GM23338 (cell line): ENCODE results near the gene ACSF2. TPM values are rescaled to one million over a fixed set of nuclear protein-coding genes. Genes with fewer than 3 reads are reported as not detected.

ENCODE experiments used
- ATAC-seq: fragments of 200-7000 bp; cut with Tn5 transposase; 3 replicates; pipeline ENCODE4 v1.9.1; 2020
- DNase-seq: peaks from one replicate; pipeline ENCODE4 v3.0.0-alpha.2; 2015; ENCODE audit warnings: low spot score
- H2AFZ ChIP-seq: fragments of 200-600 bp; sonication (generic); 2 replicates; pipeline ENCODE4 v1.8.0; 2016; ENCODE audit warnings: antibody characterized with exemption, mild to moderate bottlenecking, moderate library complexity
- H3F3A ChIP-seq: fragments of 200-600 bp; sonication (generic); replicated peaks from 2 replicates; pipeline ENCODE4 v1.8.0; 2017; ENCODE audit warnings: antibody characterized with exemption, mixed run types, low read depth
- H3K27ac ChIP-seq: fragments of 200-600 bp; sonication (generic); 2 replicates; pipeline ENCODE4 v1.6.1; 2016; ENCODE audit warnings: low read depth
- H3K27me3 ChIP-seq: fragments of 200-600 bp; sonication (generic); 2 replicates; pipeline ENCODE4 v1.8.0; 2016; ENCODE audit warnings: mild to moderate bottlenecking, mixed run types, moderate library complexity; ENCODE audit not compliant: insufficient read depth
- H3K36me3 ChIP-seq: fragments of 200-600 bp; sonication (generic); 2 replicates; pipeline ENCODE4 v1.8.0; 2016; ENCODE audit warnings: mild to moderate bottlenecking; ENCODE audit not compliant: insufficient read depth
- H3K4me1 ChIP-seq: fragments of 200-600 bp; sonication (generic); 2 replicates; pipeline ENCODE4 v1.8.0; 2016; ENCODE audit warnings: mild to moderate bottlenecking, moderate library complexity; ENCODE audit not compliant: insufficient read depth
- H3K4me2 ChIP-seq: fragments of 200-600 bp; sonication (generic); 2 replicates; pipeline ENCODE4 v1.7.1; 2017; ENCODE audit warnings: mixed run types
- H3K4me3 ChIP-seq: fragments of 200-600 bp; sonication (generic); 2 replicates; pipeline ENCODE4 v1.6.1; 2016; ENCODE audit warnings: mixed run types
- H3K79me2 ChIP-seq: fragments of 200-600 bp; sonication (generic); replicated peaks from 2 replicates; pipeline ENCODE4 v1.8.0; 2017; ENCODE audit warnings: mild to moderate bottlenecking; ENCODE audit not compliant: insufficient read depth
- H3K9me2 ChIP-seq: fragments of 200-600 bp; sonication (generic); 2 replicates; pipeline ENCODE4 v1.8.0; 2017; ENCODE audit not compliant: insufficient read depth
- H4K20me1 ChIP-seq: fragments of 200-600 bp; sonication (generic); replicated peaks from 2 replicates; pipeline ENCODE4 v1.8.0; 2017; ENCODE audit warnings: mild to moderate bottlenecking; ENCODE audit not compliant: insufficient read depth
- H3K27ac Mint-ChIP-seq: 2 replicates; pipeline ENCODE4 v1.8.0; 2020; ENCODE audit warnings: inconsistent platforms, mild to moderate bottlenecking, moderate library complexity, mixed read lengths
- H3K27me3 Mint-ChIP-seq: 3 replicates; pipeline ENCODE4 v1.8.0; 2022; ENCODE audit warnings: low read depth, mild to moderate bottlenecking, moderate library complexity, mixed read lengths, inconsistent platforms; ENCODE audit not compliant: insufficient read depth, poor library complexity
- H3K36me3 Mint-ChIP-seq: 3 replicates; pipeline ENCODE4 v1.8.0; 2021; ENCODE audit warnings: low read depth, mild to moderate bottlenecking, inconsistent platforms, moderate library complexity, mixed read lengths
- H3K4me1 Mint-ChIP-seq: 3 replicates; pipeline ENCODE4 v1.8.0; 2020; ENCODE audit warnings: mild to moderate bottlenecking, inconsistent platforms, mixed read lengths
- H3K4me3 Mint-ChIP-seq: 3 replicates; pipeline ENCODE4 v1.8.0; 2021; ENCODE audit warnings: moderate library complexity, mild to moderate bottlenecking, inconsistent platforms, mixed read lengths
- H3K9me3 Mint-ChIP-seq: 3 replicates; pipeline ENCODE4 v1.8.0; 2020; ENCODE audit warnings: moderate library complexity, mild to moderate bottlenecking, inconsistent platforms, mixed read lengths
- EZH2 ChIP-seq: fragments of 200-600 bp; sonication (generic); IDR thresholded peaks from one replicate; pipeline ENCODE4 v1.8.0; 2017; ENCODE audit warnings: antibody characterized with exemption, mild to moderate bottlenecking, low read depth; ENCODE audit not compliant: unreplicated experiment
- EZH2phosphoT487 ChIP-seq: fragments of 200-600 bp; sonication (generic); IDR thresholded peaks from one replicate; pipeline ENCODE4 v1.8.1; 2018; ENCODE audit warnings: antibody characterized with exemption; ENCODE audit not compliant: unreplicated experiment
- JUNB ChIP-seq: IDR thresholded peaks from one replicate; pipeline ENCODE4 v1.6.1; 2016; ENCODE audit warnings: antibody characterized with exemption; ENCODE audit not compliant: unreplicated experiment
- POLR2AphosphoS5 ChIP-seq: IDR thresholded peaks from 2 replicates; pipeline ENCODE4 v1.6.1; 2016; ENCODE audit warnings: antibody characterized with exemption, low read depth
- STAT1 ChIP-seq: IDR thresholded peaks from one replicate; pipeline ENCODE4 v1.6.1; 2016; ENCODE audit warnings: antibody characterized with exemption; ENCODE audit not compliant: unreplicated experiment
- ZNF114 ChIP-seq: fragments of 250-450 bp; sonication (Bioruptor Pico); IDR thresholded peaks from 2 replicates; pipeline ENCODE4 v1.5.0; 2020; ENCODE audit warnings: mild to moderate bottlenecking, moderate library complexity
- polyA plus RNA-seq: library from polyadenylated mRNA; unstranded; fragments of >200 nt; fragmentation: Nextera tagmentation; extraction: Ambion mirVana; gene quantifications from 2 replicates; pipeline ENCODE4 v1.2.1, GENCODE V29; 2016
- total RNA-seq: library from RNA; depleted of rRNA; stranded (reverse); fragments of >200 nt; shearing (Covaris generic); gene quantifications from 2 replicates; pipeline ENCODE4 v1.2.3, GENCODE V29; 2014
- TF ChIP-seq, protein P1 (sequence below), 2 experiments: fragments of 200-600 bp in 1 of 2; sonication (generic) in 1 of 2; conservative IDR thresholded peaks; 2 replicates each; pipeline versions ENCODE4 v1.5.1 to v1.6.1; 2016 to 2017; ENCODE audit warnings: antibody characterized with exemption in 2 of 2, low read depth in 2 of 2, mild to moderate bottlenecking in 2 of 2, moderate library complexity in 1 of 2
- TF ChIP-seq, protein P2 (sequence below): fragments of 250-450 bp; sonication (Bioruptor Pico); IDR thresholded peaks from 2 replicates; pipeline ENCODE4 v1.5.0; 2020; ENCODE audit warnings: mild to moderate bottlenecking, moderate library complexity
- TF ChIP-seq, protein P3 (sequence below): IDR thresholded peaks from one replicate; pipeline ENCODE4 v1.6.1; 2018; ENCODE audit warnings: antibody characterized with exemption; ENCODE audit not compliant: unreplicated experiment
- TF ChIP-seq, protein P4 (sequence below): IDR thresholded peaks from 2 replicates; pipeline ENCODE4 v1.6.1; 2016; ENCODE audit warnings: antibody characterized with exemption

The ACSF2 gene
- total and polyA plus RNA-seq, 2 experiments from 2014 or later, result 6.9 to 12.4 TPM

DNA sequence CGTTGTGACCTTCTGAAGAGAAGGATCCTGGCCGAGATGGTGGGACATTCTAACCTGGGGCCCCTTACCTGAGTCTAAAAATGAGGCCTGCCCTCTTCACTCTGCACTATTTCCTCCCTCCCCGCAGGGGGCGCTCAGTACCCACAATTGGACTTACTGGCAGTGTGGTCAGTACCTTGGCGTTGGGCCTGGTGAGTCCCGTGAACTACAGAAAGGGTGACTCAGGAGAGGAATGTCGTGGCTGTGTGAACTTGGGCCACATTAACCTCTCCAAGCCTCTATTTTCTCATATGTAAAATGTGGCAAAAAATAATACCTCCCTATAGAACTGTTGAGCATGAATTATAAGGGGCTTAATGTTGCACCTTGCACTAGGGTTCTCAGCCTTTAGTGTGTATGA lies 56.5 kb downstream of the ACSF2 start:
- H3K36me3 ChIP-seq, result no peaks in the 10 kb centered on the region
- H3K27ac ChIP-seq, result no peak overlapping the region
- no peaks in the 10 kb centered on the region for H3K9me3 Mint-ChIP-seq
- H2AFZ ChIP-seq, result no peak overlapping the region
- H3K4me1 Mint-ChIP-seq, result peaks cover 12% of the 10 kb centered on the region
- H3K4me3 Mint-ChIP-seq, result no peak overlapping the region
- peaks cover 13% of the 10 kb centered on the region for H3K27me3 Mint-ChIP-seq
- no peak overlapping the region for H3K4me3 ChIP-seq
- H3K27ac Mint-ChIP-seq, result peak overlapping the region; percentile 92
- H3K9me2 ChIP-seq, result no peaks in the 10 kb centered on the region
- H3K27me3 ChIP-seq, result no peaks in the 10 kb centered on the region
- TF ChIP-seq, protein P1, sequence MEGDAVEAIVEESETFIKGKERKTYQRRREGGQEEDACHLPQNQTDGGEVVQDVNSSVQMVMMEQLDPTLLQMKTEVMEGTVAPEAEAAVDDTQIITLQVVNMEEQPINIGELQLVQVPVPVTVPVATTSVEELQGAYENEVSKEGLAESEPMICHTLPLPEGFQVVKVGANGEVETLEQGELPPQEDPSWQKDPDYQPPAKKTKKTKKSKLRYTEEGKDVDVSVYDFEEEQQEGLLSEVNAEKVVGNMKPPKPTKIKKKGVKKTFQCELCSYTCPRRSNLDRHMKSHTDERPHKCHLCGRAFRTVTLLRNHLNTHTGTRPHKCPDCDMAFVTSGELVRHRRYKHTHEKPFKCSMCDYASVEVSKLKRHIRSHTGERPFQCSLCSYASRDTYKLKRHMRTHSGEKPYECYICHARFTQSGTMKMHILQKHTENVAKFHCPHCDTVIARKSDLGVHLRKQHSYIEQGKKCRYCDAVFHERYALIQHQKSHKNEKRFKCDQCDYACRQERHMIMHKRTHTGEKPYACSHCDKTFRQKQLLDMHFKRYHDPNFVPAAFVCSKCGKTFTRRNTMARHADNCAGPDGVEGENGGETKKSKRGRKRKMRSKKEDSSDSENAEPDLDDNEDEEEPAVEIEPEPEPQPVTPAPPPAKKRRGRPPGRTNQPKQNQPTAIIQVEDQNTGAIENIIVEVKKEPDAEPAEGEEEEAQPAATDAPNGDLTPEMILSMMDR (conservative IDR thresholded peaks at IDR 0.05; ENCODE audit: low read depth in 2 of 2), result peak; percentile 91 to 97
- no peak for TF ChIP-seq JUNB
- ATAC-seq (peak; percentile 55), DNase-seq (peak; percentile 92)
- no peak overlapping the region for H3K4me2 ChIP-seq
- H3F3A ChIP-seq, result 0 out of 2 replicates have a peak, but pooled peaks cover 13% of the 10 kb centered on the region
- H4K20me1 ChIP-seq, result no peaks in the 10 kb centered on the region
- no peaks in the 10 kb centered on the region for H3K79me2 ChIP-seq
- peaks cover 6% of the 10 kb centered on the region; the same call in 1 of the 2 replicates for H3K4me1 ChIP-seq
- H3K36me3 Mint-ChIP-seq, result peaks cover 34% of the 10 kb centered on the region

DNA sequence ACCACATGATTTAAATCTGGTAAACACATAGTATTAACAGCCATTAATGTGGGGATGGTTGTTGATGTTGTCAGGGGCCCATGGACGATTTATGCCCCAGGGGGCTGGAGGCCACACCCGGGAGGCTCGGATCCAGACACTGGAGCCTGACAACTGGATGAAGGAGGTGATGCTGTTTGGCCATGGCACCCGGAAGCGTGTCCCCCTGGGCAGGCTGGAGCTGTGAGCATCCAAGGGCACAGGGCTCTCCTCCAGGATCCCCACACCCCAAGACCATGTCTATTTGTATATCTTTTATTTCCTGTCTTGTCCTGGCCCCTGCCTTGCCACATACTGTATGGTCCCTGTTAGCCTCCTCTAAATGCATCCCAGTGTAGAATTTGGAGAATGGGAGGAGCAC lies 57.2 kb downstream of the ACSF2 start:
- Histone ChIP-seq H3K36me3 (no peaks in the 10 kb centered on the region), H3K4me3 (no peak overlapping the region), H3F3A (0 out of 2 replicates have a peak, but pooled peaks cover 5% of the 10 kb centered on the region), H3K27ac (no peak overlapping the region), H3K79me2 (no peaks in the 10 kb centered on the region), H3K27me3 (no peaks in the 10 kb centered on the region), H3K4me2 (no peak overlapping the region), H2AFZ (no peak overlapping the region), H3K4me1 (peaks cover 6% of the 10 kb centered on the region; the same call in 1 of the 2 replicates), H3K9me2 (no peaks in the 10 kb centered on the region), H4K20me1 (no peaks in the 10 kb centered on the region)
- Mint-ChIP-seq H3K4me1 (peaks cover 8% of the 10 kb centered on the region; the same call in 2 of the 3 replicates), H3K27me3 (peaks cover 12% of the 10 kb centered on the region), H3K27ac (no peak overlapping the region), H3K4me3 (no peak overlapping the region), H3K36me3 (peaks cover 34% of the 10 kb centered on the region), H3K9me3 (no peaks in the 10 kb centered on the region)
- DNase-seq (no peak), ATAC-seq (no peak)
- TF ChIP-seq ZNF114 (CRISPR knock-in tag), result no peak
- no peak for TF ChIP-seq POLR2AphosphoS5
- TF ChIP-seq, protein P2, sequence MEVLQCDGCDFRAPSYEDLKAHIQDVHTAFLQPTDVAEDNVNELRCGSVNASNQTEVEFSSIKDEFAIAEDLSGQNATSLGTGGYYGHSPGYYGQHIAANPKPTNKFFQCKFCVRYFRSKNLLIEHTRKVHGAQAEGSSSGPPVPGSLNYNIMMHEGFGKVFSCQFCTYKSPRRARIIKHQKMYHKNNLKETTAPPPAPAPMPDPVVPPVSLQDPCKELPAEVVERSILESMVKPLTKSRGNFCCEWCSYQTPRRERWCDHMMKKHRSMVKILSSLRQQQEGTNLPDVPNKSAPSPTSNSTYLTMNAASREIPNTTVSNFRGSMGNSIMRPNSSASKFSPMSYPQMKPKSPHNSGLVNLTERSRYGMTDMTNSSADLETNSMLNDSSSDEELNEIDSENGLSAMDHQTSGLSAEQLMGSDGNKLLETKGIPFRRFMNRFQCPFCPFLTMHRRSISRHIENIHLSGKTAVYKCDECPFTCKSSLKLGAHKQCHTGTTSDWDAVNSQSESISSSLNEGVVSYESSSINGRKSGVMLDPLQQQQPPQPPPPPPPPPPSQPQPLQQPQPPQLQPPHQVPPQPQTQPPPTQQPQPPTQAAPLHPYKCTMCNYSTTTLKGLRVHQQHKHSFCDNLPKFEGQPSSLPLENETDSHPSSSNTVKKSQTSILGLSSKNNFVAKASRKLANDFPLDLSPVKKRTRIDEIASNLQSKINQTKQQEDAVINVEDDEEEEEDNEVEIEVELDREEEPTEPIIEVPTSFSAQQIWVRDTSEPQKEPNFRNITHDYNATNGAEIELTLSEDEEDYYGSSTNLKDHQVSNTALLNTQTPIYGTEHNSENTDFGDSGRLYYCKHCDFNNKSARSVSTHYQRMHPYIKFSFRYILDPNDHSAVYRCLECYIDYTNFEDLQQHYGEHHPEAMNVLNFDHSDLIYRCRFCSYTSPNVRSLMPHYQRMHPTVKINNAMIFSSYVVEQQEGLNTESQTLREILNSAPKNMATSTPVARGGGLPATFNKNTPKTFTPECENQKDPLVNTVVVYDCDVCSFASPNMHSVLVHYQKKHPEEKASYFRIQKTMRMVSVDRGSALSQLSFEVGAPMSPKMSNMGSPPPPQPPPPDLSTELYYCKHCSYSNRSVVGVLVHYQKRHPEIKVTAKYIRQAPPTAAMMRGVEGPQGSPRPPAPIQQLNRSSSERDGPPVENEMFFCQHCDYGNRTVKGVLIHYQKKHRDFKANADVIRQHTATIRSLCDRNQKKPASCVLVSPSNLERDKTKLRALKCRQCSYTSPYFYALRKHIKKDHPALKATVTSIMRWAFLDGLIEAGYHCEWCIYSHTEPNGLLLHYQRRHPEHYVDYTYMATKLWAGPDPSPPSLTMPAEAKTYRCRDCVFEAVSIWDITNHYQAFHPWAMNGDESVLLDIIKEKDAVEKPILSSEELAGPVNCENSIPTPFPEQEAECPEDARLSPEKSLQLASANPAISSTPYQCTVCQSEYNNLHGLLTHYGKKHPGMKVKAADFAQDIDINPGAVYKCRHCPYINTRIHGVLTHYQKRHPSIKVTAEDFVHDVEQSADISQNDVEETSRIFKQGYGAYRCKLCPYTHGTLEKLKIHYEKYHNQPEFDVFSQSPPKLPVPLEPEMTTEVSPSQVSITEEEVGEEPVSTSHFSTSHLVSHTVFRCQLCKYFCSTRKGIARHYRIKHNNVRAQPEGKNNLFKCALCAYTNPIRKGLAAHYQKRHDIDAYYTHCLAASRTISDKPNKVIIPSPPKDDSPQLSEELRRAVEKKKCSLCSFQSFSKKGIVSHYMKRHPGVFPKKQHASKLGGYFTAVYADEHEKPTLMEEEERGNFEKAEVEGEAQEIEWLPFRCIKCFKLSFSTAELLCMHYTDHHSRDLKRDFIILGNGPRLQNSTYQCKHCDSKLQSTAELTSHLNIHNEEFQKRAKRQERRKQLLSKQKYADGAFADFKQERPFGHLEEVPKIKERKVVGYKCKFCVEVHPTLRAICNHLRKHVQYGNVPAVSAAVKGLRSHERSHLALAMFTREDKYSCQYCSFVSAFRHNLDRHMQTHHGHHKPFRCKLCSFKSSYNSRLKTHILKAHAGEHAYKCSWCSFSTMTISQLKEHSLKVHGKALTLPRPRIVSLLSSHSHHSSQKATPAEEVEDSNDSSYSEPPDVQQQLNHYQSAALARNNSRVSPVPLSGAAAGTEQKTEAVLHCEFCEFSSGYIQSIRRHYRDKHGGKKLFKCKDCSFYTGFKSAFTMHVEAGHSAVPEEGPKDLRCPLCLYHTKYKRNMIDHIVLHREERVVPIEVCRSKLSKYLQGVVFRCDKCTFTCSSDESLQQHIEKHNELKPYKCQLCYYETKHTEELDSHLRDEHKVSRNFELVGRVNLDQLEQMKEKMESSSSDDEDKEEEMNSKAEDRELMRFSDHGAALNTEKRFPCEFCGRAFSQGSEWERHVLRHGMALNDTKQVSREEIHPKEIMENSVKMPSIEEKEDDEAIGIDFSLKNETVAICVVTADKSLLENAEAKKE, result no peak
- TF ChIP-seq, protein P3, sequence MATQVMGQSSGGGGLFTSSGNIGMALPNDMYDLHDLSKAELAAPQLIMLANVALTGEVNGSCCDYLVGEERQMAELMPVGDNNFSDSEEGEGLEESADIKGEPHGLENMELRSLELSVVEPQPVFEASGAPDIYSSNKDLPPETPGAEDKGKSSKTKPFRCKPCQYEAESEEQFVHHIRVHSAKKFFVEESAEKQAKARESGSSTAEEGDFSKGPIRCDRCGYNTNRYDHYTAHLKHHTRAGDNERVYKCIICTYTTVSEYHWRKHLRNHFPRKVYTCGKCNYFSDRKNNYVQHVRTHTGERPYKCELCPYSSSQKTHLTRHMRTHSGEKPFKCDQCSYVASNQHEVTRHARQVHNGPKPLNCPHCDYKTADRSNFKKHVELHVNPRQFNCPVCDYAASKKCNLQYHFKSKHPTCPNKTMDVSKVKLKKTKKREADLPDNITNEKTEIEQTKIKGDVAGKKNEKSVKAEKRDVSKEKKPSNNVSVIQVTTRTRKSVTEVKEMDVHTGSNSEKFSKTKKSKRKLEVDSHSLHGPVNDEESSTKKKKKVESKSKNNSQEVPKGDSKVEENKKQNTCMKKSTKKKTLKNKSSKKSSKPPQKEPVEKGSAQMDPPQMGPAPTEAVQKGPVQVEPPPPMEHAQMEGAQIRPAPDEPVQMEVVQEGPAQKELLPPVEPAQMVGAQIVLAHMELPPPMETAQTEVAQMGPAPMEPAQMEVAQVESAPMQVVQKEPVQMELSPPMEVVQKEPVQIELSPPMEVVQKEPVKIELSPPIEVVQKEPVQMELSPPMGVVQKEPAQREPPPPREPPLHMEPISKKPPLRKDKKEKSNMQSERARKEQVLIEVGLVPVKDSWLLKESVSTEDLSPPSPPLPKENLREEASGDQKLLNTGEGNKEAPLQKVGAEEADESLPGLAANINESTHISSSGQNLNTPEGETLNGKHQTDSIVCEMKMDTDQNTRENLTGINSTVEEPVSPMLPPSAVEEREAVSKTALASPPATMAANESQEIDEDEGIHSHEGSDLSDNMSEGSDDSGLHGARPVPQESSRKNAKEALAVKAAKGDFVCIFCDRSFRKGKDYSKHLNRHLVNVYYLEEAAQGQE, result no peak
- TF ChIP-seq EZH2phosphoT487, result no peak
- TF ChIP-seq EZH2, result no peak
- TF ChIP-seq STAT1, result no peak
- TF ChIP-seq, protein P4, sequence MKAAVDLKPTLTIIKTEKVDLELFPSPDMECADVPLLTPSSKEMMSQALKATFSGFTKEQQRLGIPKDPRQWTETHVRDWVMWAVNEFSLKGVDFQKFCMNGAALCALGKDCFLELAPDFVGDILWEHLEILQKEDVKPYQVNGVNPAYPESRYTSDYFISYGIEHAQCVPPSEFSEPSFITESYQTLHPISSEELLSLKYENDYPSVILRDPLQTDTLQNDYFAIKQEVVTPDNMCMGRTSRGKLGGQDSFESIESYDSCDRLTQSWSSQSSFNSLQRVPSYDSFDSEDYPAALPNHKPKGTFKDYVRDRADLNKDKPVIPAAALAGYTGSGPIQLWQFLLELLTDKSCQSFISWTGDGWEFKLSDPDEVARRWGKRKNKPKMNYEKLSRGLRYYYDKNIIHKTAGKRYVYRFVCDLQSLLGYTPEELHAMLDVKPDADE, result no peak
